Measurements from ENCODE around the gene TPM3.

- TF ChIP-seq POLR2A (IDR thresholded peaks at IDR 0.05) (no peak), CTCF (IDR thresholded peaks at IDR 0.05) (no peak), POLR2AphosphoS5 (IDR thresholded peaks at IDR 0.05; ENCODE audit: insufficient read depth in 1 of 2, low read depth in 1 of 2) (no peak)
Measured at GRCh38 chr1:154133256-154133655, 58.6 kb downstream of the TPM3 start.

All from vagina (tissue), 2 donors.